Jurkat, Clone E6-1 (cell line): ENCODE results near the gene IFIT1.
"Not testable (repeated sequence)": the region's sequence is repeated elsewhere in the genome, so short reads cannot be mapped to it uniquely, and the experiment has no call there.

Source experiments
- DNase-seq: peaks from one replicate; pipeline ENCODE4 v3.0.0-alpha.2; 2011; ENCODE audit warnings: low read depth, low spot score
- H3K4me3 ChIP-seq: 2 replicates; pipeline ENCODE4 v1.5.1; 2011; ENCODE audit warnings: mild to moderate bottlenecking, low read length, control low read depth, moderate library complexity

IFIT1 gene

DNA sequence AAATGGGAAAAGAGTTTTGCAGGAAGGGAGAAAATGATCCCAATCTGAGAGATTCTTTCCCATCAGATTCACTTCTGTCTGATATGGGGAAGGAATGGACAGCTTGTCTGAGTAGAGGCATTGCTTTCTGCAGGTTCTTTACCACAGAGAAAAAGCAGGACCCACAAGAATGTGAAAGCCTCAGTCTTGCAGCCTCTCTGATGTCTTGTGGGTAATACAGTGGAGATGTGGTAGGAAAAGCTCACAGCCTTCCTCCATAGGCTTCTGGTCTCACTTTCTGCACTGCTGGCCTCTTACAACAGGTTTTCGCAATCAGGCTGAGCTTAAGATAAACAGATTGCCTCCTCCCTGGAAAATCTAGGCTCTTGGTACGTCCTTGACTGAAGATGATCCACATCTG is 551 bp downstream of the IFIT1 start:
- peak overlapping the region; percentile 60 for H3K4me3 ChIP-seq
- DNase-seq = peak; percentile 60

DNA sequence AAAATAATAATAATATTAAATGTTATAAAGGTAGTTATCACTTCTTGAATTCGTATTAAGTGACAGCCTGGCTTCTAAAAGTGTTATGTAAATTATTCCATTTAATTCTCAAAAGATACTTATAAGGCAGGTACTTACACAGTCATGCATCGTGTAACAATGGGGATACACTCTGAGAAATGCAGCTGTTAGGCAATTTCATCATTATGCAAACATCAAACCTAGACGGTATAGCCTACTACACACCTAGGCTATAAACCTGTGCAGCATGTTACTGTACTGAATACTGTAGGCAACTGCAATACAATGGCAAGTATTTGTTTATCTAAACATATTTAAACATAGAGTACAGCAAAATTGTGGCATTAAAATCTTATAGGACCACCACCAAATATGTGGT is 1.5 kb downstream of the IFIT1 start:
- no peak for DNase-seq
- no peak overlapping the region for H3K4me3 ChIP-seq

DNA sequence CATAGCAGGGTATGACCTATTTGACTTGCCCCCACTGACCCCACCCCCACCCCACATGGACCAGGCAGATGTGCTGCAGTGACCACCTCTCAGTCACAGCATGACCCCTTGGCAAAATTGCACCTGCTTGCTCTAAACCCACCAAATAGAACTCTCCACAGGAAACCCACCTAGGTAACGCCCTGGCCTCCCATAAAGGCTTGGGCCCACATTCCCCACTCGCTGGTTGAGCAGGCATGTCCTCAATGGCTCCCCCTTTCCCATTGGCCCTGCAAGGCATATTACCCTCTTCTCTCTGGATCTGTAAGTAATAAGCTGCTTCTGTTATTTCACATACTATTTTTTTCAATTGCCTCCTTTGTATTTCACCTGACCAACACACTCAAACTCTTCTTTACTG is 2.7 kb downstream of the IFIT1 start:
- DNase-seq = no peak
- no peak overlapping the region for H3K4me3 ChIP-seq

DNA sequence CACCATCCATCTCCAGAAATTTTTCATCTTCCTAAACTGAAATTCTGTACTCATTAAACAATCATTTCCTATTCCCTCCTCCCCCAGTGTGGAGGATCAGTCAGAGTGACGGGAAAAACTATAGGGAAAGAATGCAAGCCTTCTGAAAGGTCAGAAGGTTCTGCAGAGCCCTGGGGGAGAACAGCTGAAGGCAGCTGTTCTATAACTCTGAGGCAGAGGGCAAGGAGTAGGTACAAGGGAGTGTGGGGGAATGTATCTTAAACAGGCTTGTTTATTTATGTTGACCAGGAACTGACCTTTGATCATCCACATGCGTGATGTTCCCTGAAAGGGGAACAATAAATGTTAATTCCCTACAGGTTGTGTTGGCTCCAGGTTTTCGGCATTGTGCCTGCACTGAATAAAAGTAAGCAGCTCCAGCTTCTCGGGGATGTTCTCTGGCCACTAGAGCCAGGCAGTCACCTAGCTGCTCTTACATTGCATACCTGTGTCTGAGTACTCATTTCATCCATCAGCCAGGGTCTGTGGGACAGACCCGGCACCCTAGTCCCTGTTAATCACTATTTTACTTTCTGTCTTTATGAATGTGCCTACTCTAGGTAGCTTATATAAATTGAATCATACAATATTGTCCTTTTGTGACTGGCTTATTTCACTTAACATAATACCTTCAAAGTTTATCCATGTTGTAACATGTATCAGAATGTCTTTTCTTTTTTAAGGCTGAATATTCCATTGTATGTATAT is 5.8 kb downstream of the IFIT1 start:
- no peak for DNase-seq
- no peak overlapping the region for H3K4me3 ChIP-seq

DNA sequence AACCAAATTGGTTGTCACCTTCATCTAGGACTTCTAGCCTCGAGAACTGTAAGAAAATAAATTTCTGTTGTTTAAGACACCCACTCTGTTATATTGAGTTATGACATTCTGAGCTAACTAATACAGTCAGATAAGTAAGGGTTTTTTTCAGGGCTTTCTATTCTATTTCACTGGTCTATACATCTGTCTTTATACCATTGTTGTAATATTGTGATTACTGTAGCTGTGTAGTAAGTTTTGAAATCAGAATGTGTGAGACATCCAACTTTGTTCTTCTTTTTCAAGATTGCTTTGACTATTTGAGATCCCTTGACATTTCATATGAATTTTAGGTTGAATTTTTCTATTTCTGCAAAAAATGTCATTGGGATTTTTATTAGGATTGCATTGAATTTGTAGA is 7.5 kb downstream of the IFIT1 start:
- no peak for DNase-seq
- H3K4me3 ChIP-seq = no peak overlapping the region

DNA sequence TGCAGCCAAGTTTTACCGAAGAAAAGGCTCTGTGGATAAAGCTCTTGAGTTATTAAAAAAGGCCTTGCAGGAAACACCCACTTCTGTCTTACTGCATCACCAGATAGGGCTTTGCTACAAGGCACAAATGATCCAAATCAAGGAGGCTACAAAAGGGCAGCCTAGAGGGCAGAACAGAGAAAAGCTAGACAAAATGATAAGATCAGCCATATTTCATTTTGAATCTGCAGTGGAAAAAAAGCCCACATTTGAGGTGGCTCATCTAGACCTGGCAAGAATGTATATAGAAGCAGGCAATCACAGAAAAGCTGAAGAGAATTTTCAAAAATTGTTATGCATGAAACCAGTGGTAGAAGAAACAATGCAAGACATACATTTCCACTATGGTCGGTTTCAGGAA is 10.6 kb downstream of the IFIT1 start:
- H3K4me3 ChIP-seq = no peak overlapping the region
- DNase-seq = no peak

DNA sequence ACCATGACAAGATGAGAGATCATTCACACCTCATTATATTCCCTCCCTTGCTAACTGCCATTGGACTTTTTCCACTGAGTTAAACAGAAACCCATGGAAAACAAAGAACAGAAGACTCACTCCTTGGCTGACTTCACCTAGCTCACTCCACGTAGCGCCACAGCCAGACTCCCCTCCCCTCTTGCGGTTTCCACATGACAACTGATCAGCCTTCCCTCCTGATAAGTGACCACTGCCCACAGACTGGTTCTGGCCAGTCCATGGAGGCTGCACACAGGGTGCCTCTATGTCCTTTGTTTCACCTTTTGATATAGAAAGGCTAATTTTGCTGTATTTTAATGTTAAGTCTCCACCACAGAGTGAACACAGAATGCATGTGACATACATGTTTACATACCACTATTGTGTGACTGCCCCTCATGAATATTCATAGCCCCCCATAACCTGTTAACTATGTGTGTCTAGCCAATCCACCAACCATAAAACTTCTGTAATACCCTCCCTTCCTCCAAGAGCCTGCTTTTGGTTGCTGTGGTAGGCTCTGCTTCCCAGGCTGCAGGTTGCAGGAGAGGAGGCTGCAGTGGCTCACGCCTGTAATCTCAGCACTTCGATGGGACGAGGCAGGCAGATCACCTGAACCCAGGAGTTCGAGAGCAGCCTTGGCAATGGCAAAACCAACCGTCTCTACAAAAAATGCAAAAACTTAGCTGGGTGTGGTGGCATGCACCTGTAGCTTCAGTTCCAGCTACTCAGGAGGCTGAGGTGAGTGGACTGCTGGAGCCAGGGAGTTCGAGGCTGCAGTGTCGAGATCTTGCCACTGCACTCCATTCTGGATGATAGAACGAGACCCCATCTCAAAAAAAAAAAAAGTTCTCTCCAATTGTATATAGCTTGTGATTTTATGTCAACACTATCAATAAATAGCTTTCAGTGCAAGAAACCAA is 12.0 kb downstream of the IFIT1 start:
- DNase-seq = no peak
- H3K4me3 ChIP-seq = no peak overlapping the region

DNA sequence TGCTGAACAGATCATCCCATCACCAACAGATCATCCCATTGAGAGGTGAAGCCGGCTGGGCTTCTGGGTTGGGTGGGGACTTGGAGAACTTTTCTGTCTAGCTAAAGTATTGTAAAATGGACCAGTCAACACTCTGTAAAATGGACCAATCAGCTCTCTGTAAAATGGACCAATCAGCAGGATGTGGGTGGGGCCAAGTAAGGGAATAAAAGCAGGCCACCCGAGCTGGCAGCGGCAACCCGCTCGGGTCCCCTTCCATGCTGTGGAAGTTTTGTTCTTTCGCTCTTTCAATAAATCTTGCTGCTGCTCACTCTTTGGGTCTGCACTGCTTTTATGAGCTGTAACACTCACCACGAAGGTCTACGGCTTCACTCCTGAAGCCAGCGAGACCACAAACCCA is 13.8 kb downstream of the IFIT1 start:
- H3K4me3 ChIP-seq, DNase-seq: not testable (repeated sequence)

DNA sequence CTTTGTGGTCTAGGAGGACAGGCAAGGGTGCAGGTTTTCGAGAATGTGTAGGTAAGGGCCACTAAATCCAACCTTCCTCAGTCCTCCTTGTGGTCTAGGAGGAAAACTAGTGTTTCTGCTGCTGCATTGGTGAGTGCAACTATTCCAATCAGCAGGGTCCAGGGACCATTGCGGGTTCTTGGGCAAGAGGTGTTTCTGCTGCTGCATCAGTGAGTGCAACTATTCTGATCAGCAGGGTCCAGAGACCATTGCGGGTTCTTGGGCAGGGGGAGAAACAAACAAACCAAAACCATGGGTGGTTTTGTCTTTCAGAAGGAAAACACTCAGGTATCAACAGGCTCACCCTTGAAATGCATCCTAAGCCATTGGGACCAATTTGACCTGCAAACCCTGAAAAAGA is 15.4 kb downstream of the IFIT1 start:
- not testable (repeated sequence) for DNase-seq, H3K4me3 ChIP-seq

DNA sequence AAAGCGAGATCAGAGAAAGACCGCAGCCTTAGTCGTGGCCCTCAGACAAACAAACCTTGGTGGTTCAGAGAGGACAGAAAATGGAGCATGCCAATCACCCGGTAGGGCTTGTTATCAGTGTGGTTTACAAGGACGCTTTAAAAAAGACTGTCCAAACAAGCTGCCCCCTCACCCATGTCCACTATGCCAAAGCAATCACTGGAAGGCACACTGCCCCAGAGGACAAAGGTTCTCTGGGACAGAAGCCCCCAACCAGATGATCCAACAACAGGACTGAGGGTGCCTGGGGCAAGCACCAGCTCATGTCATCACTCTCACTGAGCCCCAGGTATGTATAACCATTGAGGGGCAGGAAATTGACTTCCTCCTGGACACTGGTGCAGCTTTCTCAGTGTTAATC is 16.9 kb downstream of the IFIT1 start:
- not testable (repeated sequence) for H3K4me3 ChIP-seq, DNase-seq

DNA sequence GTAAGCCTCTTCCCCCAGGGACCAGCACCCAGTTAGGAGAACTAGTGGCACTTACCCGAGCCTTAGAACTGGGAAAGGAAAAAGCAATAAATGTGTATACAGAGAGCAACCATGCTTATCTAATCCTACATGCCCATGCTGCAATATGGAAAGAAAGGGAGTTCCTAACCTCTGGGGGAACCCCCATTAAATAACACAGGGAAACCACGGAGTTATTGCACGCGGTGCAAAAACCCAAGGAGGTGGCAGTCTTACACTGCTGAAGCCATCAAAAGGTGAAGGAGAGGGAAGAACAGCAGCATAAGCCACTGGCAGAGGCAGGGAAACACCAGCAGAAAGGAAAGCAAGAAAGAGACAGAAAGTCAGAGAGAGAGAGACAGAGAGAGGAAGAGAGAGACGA is 18.1 kb downstream of the IFIT1 start:
- DNase-seq, H3K4me3 ChIP-seq: not testable (repeated sequence)

DNA sequence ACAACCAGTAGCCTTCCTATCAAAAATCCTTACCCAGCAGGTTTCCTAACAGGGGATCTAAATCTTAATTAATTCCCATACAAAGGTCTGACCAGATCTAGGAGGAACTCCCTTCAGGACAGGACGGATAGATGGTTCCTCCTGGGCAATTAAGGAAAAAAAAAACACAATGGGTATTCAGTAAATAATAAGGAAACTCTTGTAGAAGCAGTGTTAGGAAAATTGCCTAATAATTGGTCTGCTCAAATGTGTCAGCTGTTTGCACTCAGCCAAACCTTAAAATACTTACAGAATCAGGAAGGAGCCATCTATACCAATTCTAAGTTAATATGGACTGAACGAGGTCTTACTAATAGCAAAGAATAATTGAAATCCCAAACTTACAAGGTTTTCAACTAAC is 18.7 kb downstream of the IFIT1 start:
- DNase-seq = not testable (repeated sequence)

DNA sequence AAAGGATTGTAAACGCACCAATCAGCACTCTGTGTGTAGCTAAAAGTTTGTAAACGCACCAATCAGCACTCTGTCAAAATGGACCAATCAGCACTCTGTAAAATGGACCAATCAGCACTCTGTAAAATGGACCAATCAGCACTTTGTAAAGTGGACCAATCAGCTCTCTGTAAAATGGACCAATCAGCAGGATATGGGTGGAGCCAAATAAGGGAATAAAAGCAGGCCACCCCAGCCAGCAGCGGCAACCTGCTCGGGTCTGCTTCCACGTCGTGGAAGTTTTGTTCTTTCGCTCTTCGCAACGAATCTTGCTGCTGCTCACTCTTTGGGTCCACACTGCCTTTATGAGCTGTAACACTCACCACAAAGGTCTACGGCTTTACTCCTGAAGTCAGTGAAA is 19.9 kb downstream of the IFIT1 start:
- not testable (repeated sequence) for DNase-seq, H3K4me3 ChIP-seq

More for the DNA sequence above, 18.7 kb downstream of the IFIT1 start:
- H3K4me3 ChIP-seq = not testable (repeated sequence)

DNA sequence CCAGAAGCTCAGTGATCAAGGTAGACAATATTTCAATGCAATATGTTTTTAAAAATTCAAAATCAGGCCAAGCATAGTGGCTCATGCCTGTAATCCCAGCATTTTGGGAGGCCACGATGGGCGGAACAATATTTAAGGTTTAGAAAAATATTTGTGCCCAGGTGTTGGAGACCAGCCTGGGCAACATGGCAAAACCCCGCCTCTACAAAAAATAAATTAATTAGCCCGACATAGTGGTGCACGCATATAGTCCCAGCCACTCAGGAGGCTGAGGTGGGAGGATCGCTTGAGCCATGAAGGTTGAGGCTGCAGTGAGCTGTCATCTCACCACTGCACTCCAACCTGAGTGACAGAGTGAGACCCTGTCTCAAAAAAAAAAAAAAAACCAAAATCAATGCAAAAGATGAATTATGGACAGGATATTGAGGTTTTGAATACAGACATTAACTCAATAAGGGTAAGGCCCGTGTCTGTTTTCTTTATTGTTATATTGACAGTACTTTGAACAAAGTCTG is 21.0 kb downstream of the IFIT1 start:
- DNase-seq = no peak
- peak overlapping the region; percentile 83 for H3K4me3 ChIP-seq

DNA sequence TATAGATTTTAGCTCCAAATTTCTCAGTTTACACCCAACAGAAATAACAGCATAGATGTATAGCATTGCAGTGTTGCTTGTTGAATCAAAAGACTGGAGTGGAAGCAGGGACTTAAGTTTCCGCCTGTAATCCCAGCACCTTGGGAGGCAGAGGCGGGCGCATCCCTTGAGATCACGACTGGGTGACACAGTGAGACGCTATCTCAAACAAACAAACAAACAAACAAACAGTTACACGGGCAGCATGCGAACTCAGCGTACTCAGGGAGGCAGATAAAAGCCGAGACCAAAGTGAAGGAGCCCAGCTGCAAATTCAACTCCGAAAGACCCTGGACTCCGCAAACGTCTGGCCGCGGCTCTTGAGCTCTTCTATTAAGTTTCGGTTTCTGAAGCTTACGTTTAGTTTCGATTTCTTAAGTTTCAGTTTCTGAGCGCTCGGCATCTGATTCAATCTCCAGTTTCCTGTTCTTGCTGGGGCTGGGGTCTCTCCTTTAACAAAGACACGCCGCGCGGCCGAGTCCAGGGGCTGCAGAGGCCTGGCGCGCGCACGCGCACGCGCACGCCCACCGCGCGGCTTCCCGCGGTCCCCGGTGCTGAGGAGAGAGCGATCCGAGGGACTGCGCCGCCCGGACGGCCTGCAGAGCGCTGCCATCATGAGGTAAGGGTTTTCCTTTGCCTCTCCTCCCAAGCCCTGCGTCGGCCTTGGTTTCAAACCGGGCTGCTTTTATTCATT is 21.9 kb downstream of the IFIT1 start, which contains the start of gene IFIT5:
IFIT5 (plus strand) TSS at position 423 of the 733 bp plus-strand sequence; CDS start at position 654, 231 bp downstream.
- peak within 1 kb of the TSS; percentile 83 for H3K4me3 ChIP-seq
- peak; percentile 65 for DNase-seq

DNA sequence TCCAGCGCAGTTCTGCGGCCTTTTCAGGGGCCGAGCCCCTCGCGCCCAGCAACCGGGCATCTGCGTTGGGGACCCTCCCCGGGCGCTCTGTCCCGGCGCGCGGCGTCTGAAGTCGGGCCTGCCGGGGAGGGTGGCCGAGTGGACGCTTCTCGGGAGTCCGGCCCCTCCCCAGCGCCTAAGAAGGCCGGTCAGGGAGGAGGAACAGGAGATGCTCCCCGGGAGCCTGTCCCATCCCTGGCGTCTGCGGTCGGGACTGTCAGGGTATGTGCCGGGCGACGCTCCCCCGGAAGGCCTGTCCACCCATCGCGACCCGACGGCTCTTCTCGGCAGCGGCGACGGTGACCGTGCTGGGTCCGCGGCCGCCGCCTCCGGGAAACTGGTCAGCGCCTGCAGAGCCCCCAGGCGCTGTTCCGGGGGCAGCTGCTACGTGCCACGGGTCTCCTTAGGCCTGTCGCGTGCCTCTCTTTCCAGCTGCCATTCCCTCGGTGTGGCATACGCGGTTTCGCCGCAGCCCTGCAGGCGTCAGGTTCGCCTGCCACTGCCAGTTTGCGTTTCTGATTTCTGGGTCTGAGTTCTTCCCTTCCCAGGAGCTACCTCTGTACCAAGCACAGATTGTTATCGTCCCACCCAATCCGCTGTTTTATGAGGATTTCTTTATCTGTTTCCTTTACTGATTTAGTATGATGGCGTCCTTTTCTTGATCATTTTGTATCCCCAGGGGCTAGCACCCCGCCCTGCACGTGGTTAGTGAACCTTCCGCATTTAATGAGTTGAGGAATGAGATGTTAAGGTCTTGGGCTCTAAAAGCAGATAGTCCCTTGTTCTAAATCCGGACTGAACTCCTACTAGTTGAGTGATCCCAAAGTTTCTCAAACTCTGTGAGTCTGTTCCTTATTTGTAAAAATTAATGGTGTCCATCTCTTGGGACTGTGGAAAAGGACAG is 22.7 kb downstream of the IFIT1 start:
- peak overlapping the region; percentile 83 for H3K4me3 ChIP-seq
- no peak for DNase-seq

DNA sequence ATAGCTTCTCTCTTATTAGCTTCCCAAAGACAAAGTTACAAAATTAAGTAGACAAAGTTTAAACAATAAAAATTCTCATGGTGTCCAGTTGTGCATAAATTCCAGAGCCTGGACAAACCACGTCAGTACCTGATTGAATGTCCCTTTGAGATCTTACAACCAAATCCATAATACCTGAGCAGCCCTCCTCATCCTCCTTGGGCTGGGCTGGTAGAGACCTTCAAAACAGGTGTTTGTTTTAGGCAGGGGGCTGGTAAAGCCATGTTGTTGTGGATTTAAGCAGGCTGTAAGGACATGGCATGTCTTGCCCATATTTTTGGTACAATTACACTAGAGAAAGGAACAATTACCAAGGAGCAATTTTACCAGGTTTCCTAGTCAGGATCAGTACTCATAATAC is 24.0 kb downstream of the IFIT1 start:
- no peak overlapping the region for H3K4me3 ChIP-seq
- DNase-seq = no peak

DNA sequence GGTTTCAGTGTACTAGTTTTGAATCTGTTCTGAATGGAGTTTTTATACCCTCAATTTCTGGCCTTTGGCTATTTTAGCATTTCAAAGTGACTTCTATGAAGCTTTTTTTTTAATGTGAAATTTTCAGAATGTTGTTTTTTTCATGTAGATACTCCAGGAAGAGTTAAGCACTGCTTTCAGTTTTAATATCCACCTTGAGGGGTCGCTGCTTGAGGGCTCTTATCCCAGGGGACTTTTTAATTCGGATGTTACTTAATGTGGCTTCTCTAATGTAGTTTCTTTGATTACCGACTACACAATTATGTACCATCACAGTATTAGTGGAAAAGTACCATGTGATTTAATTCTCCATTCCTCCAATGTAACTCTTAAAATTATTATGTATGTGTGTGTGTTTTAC is 27.1 kb downstream of the IFIT1 start:
- H3K4me3 ChIP-seq = no peak overlapping the region
- no peak for DNase-seq
